ENCODE measurements around the gene DGCR6L. TPM values are rescaled to one million over a fixed set of nuclear protein-coding genes. Genes with fewer than 3 reads are reported as not detected.
A peak's percentile ranks its signal among the peaks of the same experiment; 100 is the strongest.

The DGCR6L gene
- total RNA-seq, 6 experiments from 2014 or later: 32.6 to 79.9 (median 50.9) TPM

GRCh38 chr22:20298110-20298802, 21.6 kb downstream of the DGCR6L start:
- Histone ChIP-seq H3K27me3 (no peaks in the 10 kb centered on the region), H3K36me3 (no peaks in the 10 kb centered on the region), H3K9me3 (no peaks in the 10 kb centered on the region), H3K4me1 (peaks cover 0 to 11% (median 4%) of the 10 kb centered on the region in 4 donors), H3K4me3 (peak overlapping the region in 2 of 3 donors; percentile 57 to 61), H3K27ac (peak overlapping the region in 1 of 3 donors; percentile 77)
- TF ChIP-seq, protein P1, sequence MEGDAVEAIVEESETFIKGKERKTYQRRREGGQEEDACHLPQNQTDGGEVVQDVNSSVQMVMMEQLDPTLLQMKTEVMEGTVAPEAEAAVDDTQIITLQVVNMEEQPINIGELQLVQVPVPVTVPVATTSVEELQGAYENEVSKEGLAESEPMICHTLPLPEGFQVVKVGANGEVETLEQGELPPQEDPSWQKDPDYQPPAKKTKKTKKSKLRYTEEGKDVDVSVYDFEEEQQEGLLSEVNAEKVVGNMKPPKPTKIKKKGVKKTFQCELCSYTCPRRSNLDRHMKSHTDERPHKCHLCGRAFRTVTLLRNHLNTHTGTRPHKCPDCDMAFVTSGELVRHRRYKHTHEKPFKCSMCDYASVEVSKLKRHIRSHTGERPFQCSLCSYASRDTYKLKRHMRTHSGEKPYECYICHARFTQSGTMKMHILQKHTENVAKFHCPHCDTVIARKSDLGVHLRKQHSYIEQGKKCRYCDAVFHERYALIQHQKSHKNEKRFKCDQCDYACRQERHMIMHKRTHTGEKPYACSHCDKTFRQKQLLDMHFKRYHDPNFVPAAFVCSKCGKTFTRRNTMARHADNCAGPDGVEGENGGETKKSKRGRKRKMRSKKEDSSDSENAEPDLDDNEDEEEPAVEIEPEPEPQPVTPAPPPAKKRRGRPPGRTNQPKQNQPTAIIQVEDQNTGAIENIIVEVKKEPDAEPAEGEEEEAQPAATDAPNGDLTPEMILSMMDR (IDR thresholded peaks at IDR 0.05): no peak
- TF ChIP-seq POLR2A (IDR thresholded peaks at IDR 0.05): no peak
- ATAC-seq (no peak), DNase-seq (no peak)
- 61% methylated on average over 5 of the region's 25 CpGs for WGBS (ENCODE audit: insufficient coverage, low coverage, low lambda C conversion rate, missing lambda C conversion rate)
- intact Hi-C loops (cut with DNase I): no loop called here

- Histone ChIP-seq H3K36me3 (no peaks in the 10 kb centered on the region), H3K4me1 (peaks cover 0 to 11% (median 4%) of the 10 kb centered on the region in 4 donors), H3K27ac (no peak overlapping the region), H3K4me3 (no peak overlapping the region), H3K9me3 (no peaks in the 10 kb centered on the region), H3K27me3 (no peaks in the 10 kb centered on the region)
- intact Hi-C loops (cut with DNase I): no loop called here
- DNase-seq (no peak), ATAC-seq (no peak)
- TF ChIP-seq POLR2A (IDR thresholded peaks at IDR 0.05): no peak
- WGBS (ENCODE audit: insufficient coverage, low coverage, low lambda C conversion rate, missing lambda C conversion rate): 60% methylated on average over 1 of the region's 9 CpGs
Measured at GRCh38 chr22:20297414-20298109, 22.3 kb downstream of the DGCR6L start.

GRCh38 chr22:20296598-20296997, 23.3 kb downstream of the DGCR6L start:
- TF ChIP-seq, protein P1 (IDR thresholded peaks at IDR 0.05): no peak
- TF ChIP-seq POLR2A (IDR thresholded peaks at IDR 0.05): no peak
- H3K4me1 ChIP-seq: peaks cover 0 to 11% (median 4%) of the 10 kb centered on the region in 4 donors
- no peaks in the 10 kb centered on the region for H3K36me3 ChIP-seq
- 89% methylated on average over 7 of the region's 9 CpGs for WGBS (ENCODE audit: insufficient coverage, low coverage, low lambda C conversion rate, missing lambda C conversion rate)
- intact Hi-C loops (cut with DNase I): no loop called here
- H3K27ac ChIP-seq: no peak overlapping the region
- no peaks in the 10 kb centered on the region for H3K9me3 ChIP-seq
- no peak for ATAC-seq
- no peak for DNase-seq
- no peaks in the 10 kb centered on the region for H3K27me3 ChIP-seq
- H3K4me3 ChIP-seq: no peak overlapping the region

DNA sequence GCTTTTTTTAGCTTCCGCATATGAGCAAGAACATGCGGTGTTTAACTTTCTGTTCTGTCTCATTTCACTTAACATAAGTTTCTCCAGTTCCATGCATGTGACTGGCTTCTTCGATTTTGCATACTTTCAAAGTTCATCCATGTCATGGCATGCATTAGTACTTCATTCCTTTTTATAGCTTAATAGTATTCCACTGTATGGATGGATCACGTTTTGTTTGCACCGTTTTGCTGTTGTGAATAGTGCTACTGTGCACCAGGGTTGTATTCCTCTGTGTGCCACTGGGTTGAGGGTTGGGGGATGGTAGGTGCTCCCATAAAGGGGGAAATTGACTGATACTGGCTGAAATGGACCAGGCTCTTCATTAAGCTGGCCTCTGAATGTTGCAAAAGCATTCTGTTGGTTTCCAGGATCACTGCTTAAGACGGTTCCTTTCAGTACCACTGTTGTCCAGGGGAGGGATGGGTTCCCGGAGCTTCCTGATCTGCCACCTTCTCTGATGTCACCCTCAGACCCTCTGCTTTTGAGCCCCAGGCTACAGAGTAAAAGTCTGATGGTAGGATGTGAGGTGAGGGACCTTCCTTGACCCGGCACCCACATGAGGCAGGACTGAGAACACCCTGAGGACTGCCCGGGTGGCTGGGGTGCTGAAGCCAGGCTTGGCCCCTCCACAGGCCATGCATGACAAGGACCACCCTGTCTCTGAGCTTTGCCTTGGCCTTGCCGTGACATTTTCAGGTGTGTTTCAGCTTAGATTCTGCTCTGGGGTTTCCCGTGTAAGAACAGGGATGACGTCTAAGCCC, 24.4 kb downstream of the DGCR6L start:
- intact Hi-C loops (cut with DNase I): no loop called here
- Histone ChIP-seq H3K4me1 (peaks cover 0 to 11% (median 3%) of the 10 kb centered on the region in 4 donors), H3K27me3 (no peaks in the 10 kb centered on the region), H3K36me3 (no peaks in the 10 kb centered on the region), H3K9me3 (no peaks in the 10 kb centered on the region), H3K4me3 (no peak overlapping the region), H3K27ac (no peak overlapping the region)
- WGBS (ENCODE audit: insufficient coverage, low coverage, low lambda C conversion rate, missing lambda C conversion rate): 83% methylated on average over 9 of the region's 12 CpGs
- TF ChIP-seq, protein P1 (IDR thresholded peaks at IDR 0.05): no peak
- TF ChIP-seq POLR2A (IDR thresholded peaks at IDR 0.05): no peak
- ATAC-seq (no peak), DNase-seq (no peak)
